NCI-H1436 (cell line): ENCODE results near the gene DNAI2.

Experiments
- DNase-seq: peaks from one replicate; lab custom pipeline; 2025; lab: John Stamatoyannopoulos, UW

The DNAI2 gene

DNA sequence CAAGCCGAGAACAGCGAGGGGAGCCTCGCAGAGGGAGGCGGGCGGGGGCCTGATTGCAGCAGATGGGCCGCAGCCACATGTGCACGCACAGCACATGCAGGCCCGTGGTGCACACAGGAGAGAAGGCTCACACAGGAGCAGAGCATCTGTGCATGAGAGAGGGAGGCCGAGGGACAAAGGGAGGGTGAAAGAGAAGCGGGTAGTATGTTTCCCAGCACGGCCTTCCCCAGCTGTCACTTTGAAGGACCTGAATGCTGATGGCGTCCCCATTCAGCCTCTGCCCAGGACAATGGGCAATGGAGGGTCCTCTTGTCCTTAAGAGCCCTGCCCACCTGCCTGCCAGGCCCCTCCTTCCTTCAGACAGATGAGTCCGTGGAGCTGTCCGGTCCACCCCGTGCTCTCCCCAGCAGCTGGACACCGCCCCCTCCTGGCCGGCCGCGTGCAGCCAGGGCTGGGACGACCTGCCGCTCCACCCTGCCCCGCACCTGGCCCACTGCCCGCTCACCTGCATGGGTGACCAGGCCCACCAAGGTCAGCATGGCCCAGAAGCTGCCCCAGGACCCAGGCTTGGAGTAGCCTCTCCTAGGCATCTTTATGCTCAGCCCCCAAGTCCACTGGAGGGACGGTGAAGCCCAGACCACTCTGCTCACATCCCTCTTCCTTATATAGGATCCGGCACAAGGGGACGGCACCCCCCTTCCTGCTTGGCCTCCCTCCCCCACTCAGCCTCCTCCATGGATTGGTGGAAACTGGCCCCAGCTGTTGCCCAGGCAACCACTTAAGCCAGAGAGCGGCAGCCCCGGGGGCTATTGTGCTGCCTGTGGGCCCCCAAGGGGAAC lies 87.4 kb downstream of the DNAI2 start, which contains the start of gene BTBD17:
Gene BTBD17 (minus strand): TSS at position 639 of the 839 bp plus-strand sequence. CDS start 49 bp downstream, at position 590.
- DNase-seq = peak; percentile 99

DNA sequence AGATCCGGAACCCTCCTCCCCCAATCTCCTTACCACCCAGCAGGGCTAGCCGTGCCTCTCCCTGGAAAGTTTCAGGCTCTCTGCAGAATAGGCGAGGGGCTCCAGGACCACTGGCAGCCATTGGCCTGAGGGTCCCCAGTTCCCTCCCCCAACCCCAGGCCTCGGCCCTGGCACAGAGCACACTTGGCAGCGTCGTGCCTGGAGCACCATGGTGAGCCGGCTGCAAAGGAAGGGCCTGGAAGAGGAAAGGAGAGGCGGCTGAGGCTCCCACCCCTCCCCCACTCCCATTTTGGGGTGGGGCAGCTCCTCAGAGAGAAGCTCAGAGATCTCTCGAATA lies 88.0 kb downstream of the DNAI2 start:
- no peak for DNase-seq

DNA sequence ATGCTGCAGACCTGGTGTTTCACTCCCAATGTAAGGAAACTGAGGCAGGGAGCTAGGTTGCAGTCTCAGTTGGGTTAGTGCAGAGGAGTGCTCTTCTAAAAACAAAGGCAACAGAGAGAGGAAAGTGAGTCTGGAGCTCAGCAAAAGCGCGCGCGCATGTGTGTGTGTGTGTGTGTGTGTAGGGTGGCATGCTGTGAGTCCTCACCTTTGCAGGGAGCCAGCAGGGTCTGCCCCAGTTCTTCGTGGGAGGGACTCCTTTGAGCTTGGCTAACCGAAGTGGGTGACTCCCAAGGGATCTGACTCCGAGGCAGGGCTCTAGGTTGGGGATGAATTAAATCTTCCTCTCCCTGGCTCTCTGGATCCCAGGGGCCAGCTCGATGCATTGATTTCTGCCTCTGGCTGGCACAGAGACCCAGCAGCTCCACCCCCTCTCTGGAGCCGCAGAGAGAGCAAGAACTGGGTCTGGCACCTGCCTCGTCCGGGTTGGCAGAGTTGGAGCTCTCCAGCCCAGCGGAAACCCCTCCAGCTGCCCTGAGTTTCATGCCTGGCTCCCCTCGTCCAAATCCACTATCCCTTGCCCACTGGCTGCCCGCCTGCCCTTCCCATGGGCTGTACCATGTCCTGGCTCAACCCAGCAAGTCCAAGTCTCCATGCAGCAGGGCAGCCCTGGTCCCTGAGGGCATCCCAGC lies 88.9 kb downstream of the DNAI2 start:
- peak; percentile 70 for DNase-seq
